GM12865 (cell line): ENCODE data around the gene UBQLN1.

Experiments
- DNase-seq: peaks from one replicate; pipeline ENCODE4 v3.0.0; 2010; ENCODE audit warnings: low read depth
- H3K4me3 ChIP-seq: 2 replicates; pipeline ENCODE4 v1.5.1; 2011; ENCODE audit warnings: mild to moderate bottlenecking, low read depth, low read length, control low read depth
- TF ChIP-seq, protein P1 (sequence below): IDR thresholded peaks from 2 replicates; pipeline ENCODE4 v1.5.1; 2011; ENCODE audit warnings: low read length, control low read depth, low read depth, inconsistent platforms; ENCODE audit not compliant: insufficient read depth; ENCODE audit errors: missing control alignments

The UBQLN1 gene

GRCh38 chr9:83636813-83637212 lies 70.9 kb downstream of the UBQLN1 start:
- TF ChIP-seq, protein P1, sequence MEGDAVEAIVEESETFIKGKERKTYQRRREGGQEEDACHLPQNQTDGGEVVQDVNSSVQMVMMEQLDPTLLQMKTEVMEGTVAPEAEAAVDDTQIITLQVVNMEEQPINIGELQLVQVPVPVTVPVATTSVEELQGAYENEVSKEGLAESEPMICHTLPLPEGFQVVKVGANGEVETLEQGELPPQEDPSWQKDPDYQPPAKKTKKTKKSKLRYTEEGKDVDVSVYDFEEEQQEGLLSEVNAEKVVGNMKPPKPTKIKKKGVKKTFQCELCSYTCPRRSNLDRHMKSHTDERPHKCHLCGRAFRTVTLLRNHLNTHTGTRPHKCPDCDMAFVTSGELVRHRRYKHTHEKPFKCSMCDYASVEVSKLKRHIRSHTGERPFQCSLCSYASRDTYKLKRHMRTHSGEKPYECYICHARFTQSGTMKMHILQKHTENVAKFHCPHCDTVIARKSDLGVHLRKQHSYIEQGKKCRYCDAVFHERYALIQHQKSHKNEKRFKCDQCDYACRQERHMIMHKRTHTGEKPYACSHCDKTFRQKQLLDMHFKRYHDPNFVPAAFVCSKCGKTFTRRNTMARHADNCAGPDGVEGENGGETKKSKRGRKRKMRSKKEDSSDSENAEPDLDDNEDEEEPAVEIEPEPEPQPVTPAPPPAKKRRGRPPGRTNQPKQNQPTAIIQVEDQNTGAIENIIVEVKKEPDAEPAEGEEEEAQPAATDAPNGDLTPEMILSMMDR = no peak
- DNase-seq = no peak
- H3K4me3 ChIP-seq = no peak overlapping the region

DNA sequence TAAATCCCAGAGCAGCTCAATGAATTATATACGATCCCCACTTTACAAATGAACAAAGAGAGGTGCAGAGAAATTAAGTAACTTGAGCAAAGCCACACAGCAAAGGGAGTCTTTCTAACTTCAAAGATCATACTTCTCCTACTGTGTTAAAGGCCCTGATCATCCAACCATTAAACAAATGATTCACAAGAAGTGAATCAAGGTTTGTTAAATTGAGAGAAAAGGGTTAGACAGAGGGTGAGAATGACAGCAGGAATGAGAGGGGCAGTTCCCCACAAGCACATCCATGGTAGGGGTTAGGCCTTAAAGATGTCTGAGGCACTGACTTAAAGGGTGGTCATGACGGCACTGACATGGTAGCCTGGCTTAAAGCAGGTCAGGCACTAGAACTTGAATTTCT lies 74.1 kb downstream of the UBQLN1 start:
- TF ChIP-seq, protein P1 = no peak
- H3K4me3 ChIP-seq = no peak overlapping the region
- no peak for DNase-seq

DNA sequence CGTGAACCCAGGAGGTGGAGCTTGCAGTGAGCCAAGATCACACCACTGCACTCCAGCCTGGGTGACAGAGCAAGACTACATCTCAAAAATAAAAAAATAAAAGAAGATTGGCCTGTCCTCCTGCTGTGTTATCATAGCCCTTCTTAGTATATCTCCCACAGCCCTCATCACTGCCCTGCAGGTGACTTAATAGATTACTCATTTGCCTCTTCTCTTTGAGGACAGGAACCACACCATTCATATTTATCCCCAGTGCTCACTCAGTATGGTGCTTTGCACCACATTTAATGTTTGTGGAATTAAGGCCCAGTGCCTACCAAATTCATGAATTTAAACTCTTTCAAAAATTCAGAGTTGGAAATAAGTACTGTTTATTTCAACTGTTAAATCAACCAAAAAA lies 74.5 kb downstream of the UBQLN1 start:
- TF ChIP-seq, protein P1 = no peak
- no peak overlapping the region for H3K4me3 ChIP-seq
- no peak for DNase-seq

- H3K4me3 ChIP-seq = no peak overlapping the region
- DNase-seq = no peak
- TF ChIP-seq, protein P1 = no peak
These were observed 76.8 kb downstream of the UBQLN1 start for GRCh38 chr9:83630938-83631457.

GRCh38 chr9:83629433-83630104 lies 78.2 kb downstream of the UBQLN1 start:
- no peak overlapping the region for H3K4me3 ChIP-seq
- no peak for DNase-seq
- TF ChIP-seq, protein P1 = no peak

DNA sequence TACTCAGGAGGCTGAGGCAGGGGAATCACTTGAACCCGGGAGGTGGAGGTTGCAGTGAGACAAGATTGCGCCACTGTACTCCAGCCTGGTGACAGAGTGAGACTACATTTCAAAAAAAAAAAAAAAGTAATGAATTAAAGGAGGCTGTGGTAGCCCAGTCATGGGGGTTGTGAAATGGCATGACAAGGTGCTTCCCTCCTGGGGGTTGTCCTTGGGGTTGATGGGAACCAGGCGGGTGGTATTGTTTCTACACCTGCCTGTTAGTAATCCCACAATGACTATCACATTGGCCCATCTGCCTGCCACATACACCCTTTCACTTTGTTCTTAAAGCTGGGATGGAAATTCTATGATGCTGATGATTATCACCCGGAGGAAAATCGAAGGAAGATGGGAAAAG lies 79.2 kb downstream of the UBQLN1 start:
- TF ChIP-seq, protein P1 = no peak
- H3K4me3 ChIP-seq = no peak overlapping the region
- no peak for DNase-seq

DNA sequence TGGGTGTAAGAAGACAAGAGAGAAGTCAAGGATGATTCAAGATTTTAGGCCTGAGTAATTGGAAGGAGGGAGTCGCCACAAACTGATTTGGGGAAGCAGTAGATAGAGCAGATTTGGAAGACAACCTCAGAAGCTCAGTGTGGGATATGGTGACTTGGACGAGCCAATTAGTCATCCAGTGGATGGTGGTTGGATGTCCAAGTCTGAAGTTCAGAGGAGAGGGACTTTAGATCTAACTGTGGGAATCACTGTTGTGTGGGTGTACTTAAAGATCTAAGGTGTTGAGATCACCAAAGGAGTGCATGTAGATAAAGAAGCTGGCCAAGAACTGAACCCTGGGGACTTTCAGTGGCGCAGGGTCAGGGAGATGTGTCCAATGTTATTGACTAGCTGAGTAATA lies 82.6 kb downstream of the UBQLN1 start:
- H3K4me3 ChIP-seq = no peak overlapping the region
- TF ChIP-seq, protein P1 = no peak
- DNase-seq = no peak
